Bronchial epithelial cell (primary cell): ENCODE data around the gene TMED1. TPM values are rescaled to one million over a fixed set of nuclear protein-coding genes. Genes with fewer than 3 reads are reported as not detected.
"Not testable (repeated sequence)": the region's sequence is repeated elsewhere in the genome, so short reads cannot be mapped to it uniquely, and the experiment has no call there.

Source experiments
- DNase-seq: peaks from one replicate; pipeline ENCODE4 v3.0.0-alpha.2; 2010; ENCODE audit warnings: low read depth
- FAIRE-seq: peaks from 2 replicates; lab custom pipeline; 2011; peaks lifted over from hg19 to GRCh38; lab: Jason Lieb, UNC
- H3K27me3 ChIP-seq: 2 replicates; pipeline ENCODE4 v1.5.1; 2011; ENCODE audit warnings: low read length; ENCODE audit not compliant: control insufficient read depth, insufficient read depth
- H3K36me3 ChIP-seq: 2 replicates; pipeline ENCODE4 v1.5.1; 2011; ENCODE audit warnings: low read length; ENCODE audit not compliant: control insufficient read depth, insufficient read depth
- H3K4me3 ChIP-seq: 2 replicates; pipeline ENCODE4 v1.5.1; 2011; ENCODE audit warnings: mild to moderate bottlenecking, low read depth, low read length, control low read depth
- CTCF ChIP-seq: IDR thresholded peaks from 2 replicates; pipeline ENCODE4 v1.5.1; 2011; ENCODE audit warnings: mild to moderate bottlenecking, moderate library complexity, low read length, control low read depth, inconsistent platforms; ENCODE audit not compliant: insufficient read depth, severe bottlenecking
- total RNA-seq: library from RNA; depleted of rRNA; stranded (reverse); fragments of >200 nt; gene quantifications from 2 replicates; pipeline ENCODE4 v1.2.1, GENCODE V29; 2014

TMED1 gene
- total RNA-seq, 1 donor from 2014 or later, result 45.3 TPM

- Histone ChIP-seq H3K4me3 (no peak overlapping the region), H3K27me3 (no peaks in the 10 kb centered on the region), H3K36me3 (no peaks in the 10 kb centered on the region)
- FAIRE-seq (no peak), DNase-seq (no peak)
- no peak for TF ChIP-seq CTCF
Observed at GRCh38 chr19:10846500-10847202, 10.6 kb upstream of the TMED1 start.

- DNase-seq (no peak), FAIRE-seq (no peak)
- Histone ChIP-seq H3K27me3 (no peaks in the 10 kb centered on the region), H3K36me3 (no peaks in the 10 kb centered on the region), H3K4me3 (no peak overlapping the region)
- no peak for TF ChIP-seq CTCF
Observed at GRCh38 chr19:10842788-10843187, 6.8 kb upstream of the TMED1 start.

- no peaks in the 10 kb centered on the region for H3K36me3 ChIP-seq
- no peak for TF ChIP-seq CTCF
- DNase-seq (no peak), FAIRE-seq (no peak)
- H3K4me3 ChIP-seq, result no peak overlapping the region
- H3K27me3 ChIP-seq, result no peaks in the 10 kb centered on the region
Observed at GRCh38 chr19:10839114-10840050, 3.4 kb upstream of the TMED1 start.

- H3K4me3 ChIP-seq, result no peak overlapping the region
- no peak for DNase-seq
- TF ChIP-seq CTCF, result no peak
Observed at GRCh38 chr19:10838377-10838776, 2.4 kb upstream of the TMED1 start.

GRCh38 chr19:10837649-10838048 lies 1.6 kb upstream of the TMED1 start:
- H3K27me3 ChIP-seq, DNase-seq, FAIRE-seq, H3K36me3 ChIP-seq, H3K4me3 ChIP-seq: not testable (repeated sequence)

More at GRCh38 chr19:10838377-10838776, 2.4 kb upstream of the TMED1 start:
- no peak for FAIRE-seq
- H3K36me3 ChIP-seq, result no peaks in the 10 kb centered on the region
- no peaks in the 10 kb centered on the region for H3K27me3 ChIP-seq
